A673 (cell line): ENCODE results near the gene MLXIP.

Source experiments
- EZH2 ChIP-seq: fragments of 200-600 bp; sonication (generic); IDR thresholded peaks from 2 replicates; pipeline ENCODE4 v1.6.1; 2017; ENCODE audit warnings: borderline replicate concordance, low read depth, mild to moderate bottlenecking, mixed read lengths, antibody characterized with exemption, low read length; ENCODE audit not compliant: poor library complexity, severe bottlenecking
- TF ChIP-seq, protein P1 (sequence below): fragments of 300-800, 200-600 bp; sonication (generic); conservative IDR thresholded peaks from 2 replicates; pipeline ENCODE4 v1.5.1; 2017; ENCODE audit warnings: low read depth, mild to moderate bottlenecking, antibody characterized with exemption, low read length, moderate library complexity, mixed read lengths

DNA sequence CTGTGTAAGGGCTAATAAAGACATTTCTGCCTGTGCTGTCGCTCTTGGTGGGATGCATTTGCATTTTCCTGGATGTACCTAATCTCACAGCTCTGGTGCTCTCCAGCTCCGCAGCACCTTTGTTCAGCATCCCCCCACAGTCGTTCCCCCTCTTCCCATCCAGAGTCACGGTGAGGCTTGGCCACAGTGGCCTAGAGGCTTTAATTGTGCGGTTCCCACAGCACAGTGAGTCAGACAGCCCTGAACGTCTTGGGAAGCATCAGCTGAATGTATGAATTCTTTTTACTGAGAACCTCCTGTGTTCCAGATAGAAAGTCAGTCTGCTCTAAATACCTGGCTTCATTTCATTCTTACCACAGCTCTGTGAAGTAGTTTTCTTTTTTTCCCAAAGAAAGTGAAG is 28.7 kb downstream of the MLXIP start:
- TF ChIP-seq, protein P1, sequence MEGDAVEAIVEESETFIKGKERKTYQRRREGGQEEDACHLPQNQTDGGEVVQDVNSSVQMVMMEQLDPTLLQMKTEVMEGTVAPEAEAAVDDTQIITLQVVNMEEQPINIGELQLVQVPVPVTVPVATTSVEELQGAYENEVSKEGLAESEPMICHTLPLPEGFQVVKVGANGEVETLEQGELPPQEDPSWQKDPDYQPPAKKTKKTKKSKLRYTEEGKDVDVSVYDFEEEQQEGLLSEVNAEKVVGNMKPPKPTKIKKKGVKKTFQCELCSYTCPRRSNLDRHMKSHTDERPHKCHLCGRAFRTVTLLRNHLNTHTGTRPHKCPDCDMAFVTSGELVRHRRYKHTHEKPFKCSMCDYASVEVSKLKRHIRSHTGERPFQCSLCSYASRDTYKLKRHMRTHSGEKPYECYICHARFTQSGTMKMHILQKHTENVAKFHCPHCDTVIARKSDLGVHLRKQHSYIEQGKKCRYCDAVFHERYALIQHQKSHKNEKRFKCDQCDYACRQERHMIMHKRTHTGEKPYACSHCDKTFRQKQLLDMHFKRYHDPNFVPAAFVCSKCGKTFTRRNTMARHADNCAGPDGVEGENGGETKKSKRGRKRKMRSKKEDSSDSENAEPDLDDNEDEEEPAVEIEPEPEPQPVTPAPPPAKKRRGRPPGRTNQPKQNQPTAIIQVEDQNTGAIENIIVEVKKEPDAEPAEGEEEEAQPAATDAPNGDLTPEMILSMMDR, result no peak
- TF ChIP-seq EZH2, result no peak
